GM12865 (cell line): ENCODE measurements around the gene ZNF562.
A peak's percentile ranks its signal among the peaks of the same experiment; 100 is the strongest.

Experiments used
- DNase-seq: peaks from one replicate; pipeline ENCODE4 v3.0.0; 2010; ENCODE audit warnings: low read depth
- H3K4me3 ChIP-seq: 2 replicates; pipeline ENCODE4 v1.5.1; 2011; ENCODE audit warnings: mild to moderate bottlenecking, low read depth, low read length, control low read depth
- TF ChIP-seq, protein P1 (sequence below): IDR thresholded peaks from 2 replicates; pipeline ENCODE4 v1.5.1; 2011; ENCODE audit warnings: low read length, control low read depth, low read depth, inconsistent platforms; ENCODE audit not compliant: insufficient read depth; ENCODE audit errors: missing control alignments

Gene ZNF562

DNA sequence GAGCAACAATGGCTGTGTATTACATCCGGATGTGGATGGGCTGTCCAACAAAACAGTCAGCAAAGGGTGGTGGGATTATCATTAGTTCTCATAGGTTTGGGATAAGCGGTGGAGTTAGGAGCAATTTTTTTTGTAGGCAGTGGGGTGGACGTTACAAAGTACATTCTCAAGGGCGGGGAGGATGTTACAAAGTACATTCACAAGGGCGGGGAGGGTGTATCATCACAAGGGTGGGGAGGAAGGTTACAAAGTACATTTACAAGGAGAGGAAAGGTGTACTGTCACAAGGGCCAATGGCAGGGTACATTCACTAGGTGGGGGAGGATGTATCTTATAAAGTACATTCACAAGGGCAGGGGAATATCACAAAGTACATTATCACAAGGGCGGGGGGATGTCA, 33.1 kb downstream of the ZNF562 start:
- TF ChIP-seq, protein P1, sequence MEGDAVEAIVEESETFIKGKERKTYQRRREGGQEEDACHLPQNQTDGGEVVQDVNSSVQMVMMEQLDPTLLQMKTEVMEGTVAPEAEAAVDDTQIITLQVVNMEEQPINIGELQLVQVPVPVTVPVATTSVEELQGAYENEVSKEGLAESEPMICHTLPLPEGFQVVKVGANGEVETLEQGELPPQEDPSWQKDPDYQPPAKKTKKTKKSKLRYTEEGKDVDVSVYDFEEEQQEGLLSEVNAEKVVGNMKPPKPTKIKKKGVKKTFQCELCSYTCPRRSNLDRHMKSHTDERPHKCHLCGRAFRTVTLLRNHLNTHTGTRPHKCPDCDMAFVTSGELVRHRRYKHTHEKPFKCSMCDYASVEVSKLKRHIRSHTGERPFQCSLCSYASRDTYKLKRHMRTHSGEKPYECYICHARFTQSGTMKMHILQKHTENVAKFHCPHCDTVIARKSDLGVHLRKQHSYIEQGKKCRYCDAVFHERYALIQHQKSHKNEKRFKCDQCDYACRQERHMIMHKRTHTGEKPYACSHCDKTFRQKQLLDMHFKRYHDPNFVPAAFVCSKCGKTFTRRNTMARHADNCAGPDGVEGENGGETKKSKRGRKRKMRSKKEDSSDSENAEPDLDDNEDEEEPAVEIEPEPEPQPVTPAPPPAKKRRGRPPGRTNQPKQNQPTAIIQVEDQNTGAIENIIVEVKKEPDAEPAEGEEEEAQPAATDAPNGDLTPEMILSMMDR: no peak
- no peak for DNase-seq
- H3K4me3 ChIP-seq: no peak overlapping the region

DNA sequence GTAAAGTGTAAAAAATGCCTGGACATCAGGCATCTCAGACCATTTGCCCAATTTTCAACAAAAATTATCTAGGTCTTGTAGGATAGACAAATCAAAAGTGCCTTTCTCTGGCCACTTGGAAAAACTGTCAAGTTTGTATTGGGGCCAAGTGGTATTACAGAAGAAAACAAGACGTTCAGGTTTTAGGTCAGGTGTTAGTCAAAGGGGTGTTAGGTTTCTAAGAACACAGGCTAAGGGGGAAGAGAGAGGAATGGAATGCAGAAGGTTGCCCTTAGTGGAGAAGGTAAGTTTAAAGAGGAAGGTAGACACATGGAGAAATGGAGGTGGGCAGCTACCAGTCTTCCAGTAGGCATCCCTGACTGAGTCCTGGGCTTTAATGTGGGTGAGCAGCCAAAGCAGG, 33.9 kb downstream of the ZNF562 start:
- TF ChIP-seq, protein P1: no peak
- no peak for DNase-seq
- no peak overlapping the region for H3K4me3 ChIP-seq

DNA sequence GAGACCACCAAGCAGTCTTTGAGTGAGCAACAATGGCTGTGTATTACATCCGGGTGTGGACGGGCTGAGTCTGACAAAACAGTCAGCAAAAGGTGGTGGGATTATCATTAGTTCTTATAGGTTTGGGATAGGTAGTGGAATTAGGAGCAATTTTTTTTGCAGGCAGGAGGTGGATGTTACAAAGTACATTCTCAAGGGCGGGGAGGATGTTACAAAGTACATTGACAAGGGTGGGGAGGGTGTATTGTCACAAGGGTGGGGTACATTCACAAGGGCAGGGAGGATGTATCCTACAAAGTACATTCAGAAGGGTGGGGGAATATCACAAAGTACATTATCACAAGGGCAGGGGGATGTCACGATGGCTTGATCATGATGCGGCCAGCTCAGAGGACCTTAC, 38.9 kb downstream of the ZNF562 start:
- TF ChIP-seq, protein P1: no peak

DNA sequence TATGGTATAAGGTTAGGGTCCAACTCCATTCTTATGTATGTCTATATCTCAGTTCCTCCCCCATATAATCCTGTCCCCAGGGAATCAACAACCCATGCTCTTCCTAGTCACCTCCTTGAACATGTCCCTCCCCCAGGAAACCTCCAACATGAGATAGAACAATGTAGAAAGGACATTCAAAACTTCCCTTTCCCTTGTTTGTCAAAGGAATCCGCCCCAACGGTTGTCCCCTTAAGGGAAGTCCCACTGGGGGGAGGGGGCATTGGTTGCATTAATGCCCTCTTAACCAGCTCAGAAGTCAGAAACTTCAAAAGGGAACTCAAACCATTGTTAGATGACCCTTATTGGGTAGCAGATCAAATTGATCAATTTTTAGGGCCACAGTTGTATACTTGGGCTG, 47.0 kb downstream of the ZNF562 start:
- TF ChIP-seq, protein P1: no peak
- no peak overlapping the region for H3K4me3 ChIP-seq
- no peak for DNase-seq

More for the DNA sequence above, 38.9 kb downstream of the ZNF562 start:
- no peak overlapping the region for H3K4me3 ChIP-seq
- DNase-seq: no peak

DNA sequence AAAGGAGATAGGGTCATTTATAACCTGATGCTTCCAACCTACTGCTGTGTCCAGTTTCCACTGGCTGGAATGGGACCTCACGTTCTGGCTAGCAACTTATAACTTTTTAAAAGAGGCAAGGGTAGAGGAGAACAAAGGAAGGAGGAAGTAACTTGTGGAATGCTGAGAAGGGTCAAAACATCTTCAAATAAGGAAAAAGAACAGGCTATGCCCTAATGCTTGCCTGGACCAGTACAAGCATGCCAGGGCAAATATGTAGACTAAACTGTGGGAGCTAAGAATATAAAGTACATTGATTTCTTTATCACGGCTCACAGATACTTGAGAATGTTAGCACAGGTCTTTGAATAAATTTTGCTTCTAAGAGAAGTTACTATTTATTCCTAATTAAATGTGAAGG, 52.4 kb downstream of the ZNF562 start:
- H3K4me3 ChIP-seq: no peak overlapping the region; the same call in 1 of the 2 replicates
- no peak for DNase-seq
- TF ChIP-seq, protein P1: no peak

DNA sequence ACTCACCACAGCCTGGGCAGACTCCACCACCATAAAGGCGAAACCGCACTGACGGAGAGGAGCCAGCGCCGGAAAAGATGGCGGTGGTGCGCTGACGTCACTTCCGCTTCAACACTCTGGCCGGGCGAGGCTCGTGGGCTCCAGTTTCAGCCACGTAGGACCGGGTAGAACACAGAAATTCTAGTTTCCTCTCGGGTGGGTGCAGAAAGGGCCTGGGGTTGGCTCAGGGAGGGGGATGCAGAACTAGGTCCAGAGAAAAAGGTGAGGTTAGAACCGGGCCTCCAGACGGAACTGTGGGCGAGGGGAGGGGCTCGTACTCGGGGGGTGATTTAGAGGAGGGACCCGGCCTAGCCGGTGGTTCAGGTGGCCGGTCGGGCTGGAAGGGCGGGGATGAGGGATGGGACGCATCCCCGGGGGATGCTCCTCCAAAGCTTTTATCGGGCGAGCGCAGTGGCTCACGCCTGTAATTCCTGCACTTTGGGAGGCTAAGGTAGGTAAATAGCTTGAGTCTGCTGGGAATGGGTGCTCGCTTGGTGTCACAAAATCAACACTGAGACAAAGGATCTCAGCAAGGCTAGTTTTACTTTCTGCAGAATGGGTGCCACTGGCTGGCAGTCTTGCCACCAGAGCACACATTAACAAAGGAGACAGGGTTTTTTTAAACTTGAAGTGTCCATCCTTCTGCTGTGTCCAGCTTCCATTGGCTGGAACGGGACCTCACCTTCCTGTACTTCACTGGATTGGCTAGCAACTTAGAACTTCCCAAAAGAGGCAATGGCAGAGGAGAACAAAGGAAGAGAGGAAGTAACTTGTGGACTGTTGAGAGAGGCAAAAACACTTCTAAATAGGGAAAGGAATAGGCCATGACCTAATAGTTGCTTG, 53.5 kb downstream of the ZNF562 start, which contains the start of gene ZNF561:
TSS of gene ZNF561 (minus strand) at position 77 of the 882 bp plus-strand sequence. CDS start 1,776 bp downstream, outside the sequence.
- peak within 1 kb of the TSS; percentile 97 for H3K4me3 ChIP-seq
- TF ChIP-seq, protein P1: no peak
- peak; percentile 92 for DNase-seq
